ENCODE results near the gene ATP8A1.
"Not testable (repeated sequence)": the region's sequence is repeated elsewhere in the genome, so short reads cannot be mapped to it uniquely, and the experiment has no call there.

Gene ATP8A1

GRCh38 chr4:42397635-42398170 is 259.2 kb downstream of the ATP8A1 start:
- DNase-seq = no peak

GRCh38 chr4:42396752-42397634 is 259.9 kb downstream of the ATP8A1 start, which contains the start of gene SHISA3:
TSS of gene SHISA3 (plus strand) at chr4:42397488. CDS start at chr4:42398057, 569 bp downstream.
- DNase-seq = no peak

- no peak for DNase-seq
Measured at GRCh38 chr4:42396361-42396751, 260.5 kb downstream of the ATP8A1 start.

GRCh38 chr4:42395595-42395994 is 261.3 kb downstream of the ATP8A1 start:
- no peak for DNase-seq

GRCh38 chr4:42392436-42392835 is 264.5 kb downstream of the ATP8A1 start:
- no peak for DNase-seq

GRCh38 chr4:42391981-42392380 is 264.9 kb downstream of the ATP8A1 start:
- no peak for DNase-seq

GRCh38 chr4:42391355-42391664 is 265.6 kb downstream of the ATP8A1 start:
- no peak for DNase-seq

GRCh38 chr4:42390622-42391354 is 266.1 kb downstream of the ATP8A1 start:
- no peak for DNase-seq

- DNase-seq = no peak
Measured at GRCh38 chr4:42385516-42385915, 271.4 kb downstream of the ATP8A1 start.

- no peak for DNase-seq
Measured at GRCh38 chr4:42381666-42382065, 275.2 kb downstream of the ATP8A1 start.

GRCh38 chr4:42377497-42377896 is 279.4 kb downstream of the ATP8A1 start:
- DNase-seq = no peak

- DNase-seq = not testable (repeated sequence)
Measured at GRCh38 chr4:42372303-42372702, 284.6 kb downstream of the ATP8A1 start.

GRCh38 chr4:42371305-42372252 is 285.3 kb downstream of the ATP8A1 start:
- no peak for DNase-seq

- no peak for DNase-seq
Measured at GRCh38 chr4:42369489-42369888, 287.4 kb downstream of the ATP8A1 start.

GRCh38 chr4:42366959-42367358 is 289.9 kb downstream of the ATP8A1 start:
- DNase-seq = no peak

GRCh38 chr4:42364266-42365053 is 292.4 kb downstream of the ATP8A1 start:
- no peak for DNase-seq

GRCh38 chr4:42363614-42364013 is 293.3 kb downstream of the ATP8A1 start:
- no peak for DNase-seq

GRCh38 chr4:42362591-42362990 is 294.3 kb downstream of the ATP8A1 start:
- no peak for DNase-seq

- DNase-seq = no peak
Measured at GRCh38 chr4:42361456-42361855, 295.4 kb downstream of the ATP8A1 start.

- DNase-seq = no peak
Measured at GRCh38 chr4:42360256-42360669, 296.6 kb downstream of the ATP8A1 start.

- DNase-seq = no peak
Measured at GRCh38 chr4:42359711-42360110, 297.2 kb downstream of the ATP8A1 start.

Data from NCI-H2107 (cell line).